H1 (cell line): Measurements from ENCODE around the gene CBFA2T2.

ENCODE experiments used
- CHD2 ChIP-seq: IDR thresholded peaks from 2 replicates; pipeline ENCODE4 v1.6.1; 2012; ENCODE audit warnings: low read length, improper control_type of control experiment
- CTCF ChIP-seq, 3 experiments: IDR thresholded peaks; 1 replicate in 2 of 3; 2 replicates in 1 of 3; pipeline versions ENCODE4 v1.5.1 to v1.6.1; 2011; ENCODE audit warnings: low read length in 3 of 3, mild to moderate bottlenecking in 3 of 3, inconsistent platforms in 2 of 3, low read depth in 1 of 3, moderate library complexity in 1 of 3; ENCODE audit not compliant: insufficient read depth in 1 of 3; ENCODE audit errors: control extremely low read depth in 1 of 3
- EZH2 ChIP-seq: fragments of 200-600 bp; sonication (generic); IDR thresholded peaks from 2 replicates; pipeline ENCODE4 v1.7.1; 2012; ENCODE audit warnings: low read depth, mild to moderate bottlenecking, moderate library complexity, low read length, inconsistent platforms; ENCODE audit not compliant: severe bottlenecking
- NANOG ChIP-seq: IDR thresholded peaks from 2 replicates; pipeline ENCODE4 v1.6.1; 2011; ENCODE audit warnings: low read length, low read depth, mild to moderate bottlenecking, inconsistent platforms; ENCODE audit not compliant: insufficient read depth, poor library complexity, severe bottlenecking
- RFX5 ChIP-seq: IDR thresholded peaks from 2 replicates; pipeline ENCODE4 v1.6.1; 2011; ENCODE audit warnings: low read depth, low read length, improper control_type of control experiment, borderline replicate concordance
- SUZ12 ChIP-seq: fragments of 200-600 bp; sonication (generic); IDR thresholded peaks from 2 replicates; pipeline ENCODE4 v1.6.1; 2012; ENCODE audit warnings: mild to moderate bottlenecking, inconsistent platforms, low read length, moderate library complexity, mixed read lengths
- TAF1 ChIP-seq: IDR thresholded peaks from 2 replicates; pipeline ENCODE4 v1.6.1; 2011; ENCODE audit warnings: mild to moderate bottlenecking, low read depth, low read length

- TF ChIP-seq TAF1, result 0 out of 2 replicates have a peak, but pooled peaks have one; percentile 27
- TF ChIP-seq RFX5, result no peak
- TF ChIP-seq CTCF (IDR thresholded peaks at IDR 0.05; ENCODE audit: control extremely low read depth in 1 of 3, insufficient read depth in 1 of 3, low read depth in 1 of 3, low read length in 3 of 3), result no peak
- peak; percentile 7 for TF ChIP-seq NANOG
- TF ChIP-seq CHD2, result no peak
- no peak for TF ChIP-seq SUZ12
- no peak for TF ChIP-seq EZH2
These were observed 78.5 kb downstream of the CBFA2T2 start for GRCh38 chr20:33568378-33568777.
